ENCODE data around the gene ADH5. TPM values are rescaled to one million over a fixed set of nuclear protein-coding genes. Genes with fewer than 3 reads are reported as not detected.
"Not testable (repeated sequence)": the region's sequence is repeated elsewhere in the genome, so short reads cannot be mapped to it uniquely, and the experiment has no call there.

The ADH5 gene
- total RNA-seq, 2 donors from 2014 or later: 67.3 to 122 TPM

GRCh38 chr4:99023800-99024251 lies 64.8 kb downstream of the ADH5 start:
- ATAC-seq; DNase-seq (ENCODE audit: low spot score in 2 of 2): not testable (repeated sequence)
- peaks cover 21 to 34% of the 10 kb centered on the region in 2 donors for H3K36me3 Mint-ChIP-seq
- H3K9me3 Mint-ChIP-seq: peaks cover 9 to 21% of the 10 kb centered on the region in 2 donors
- peak overlapping the region; percentile 1 to 54 for H3K27ac Mint-ChIP-seq

- Mint-ChIP-seq H3K9me3 (peaks cover 9 to 21% of the 10 kb centered on the region in 2 donors), H3K36me3 (peaks cover 21 to 43% of the 10 kb centered on the region in 2 donors), H3K27ac (no peak overlapping the region)
- no peak for DNase-seq (ENCODE audit: low spot score in 2 of 2)
- ATAC-seq: no peak
Observed at GRCh38 chr4:99022566-99022965, 66.0 kb downstream of the ADH5 start.

GRCh38 chr4:99021386-99021785 lies 67.2 kb downstream of the ADH5 start:
- DNase-seq (ENCODE audit: low spot score in 2 of 2) (no peak), ATAC-seq (no peak)
- Mint-ChIP-seq H3K27ac (no peak overlapping the region), H3K9me3 (peaks cover 9 to 21% of the 10 kb centered on the region in 2 donors), H3K36me3 (peaks cover 21 to 53% of the 10 kb centered on the region in 2 donors)

Other genes starting within 250 kb of the ADH5 start
- gene EIF4E, start 159.7 kb downstream of the ADH5 start, total RNA-seq: 100 to 1,000 TPM in 1 of 2 donors, 10 to 100 TPM in 1; 91.8 to 131 TPM
- 10 to 100 TPM; 71.6 to 80.1 TPM for gene METAP1, start 93.1 kb downstream of the ADH5 start, total RNA-seq
- gene ADH4, start 55.5 kb upstream of the ADH5 start, total RNA-seq: not detected
- not detected for gene ADH6, start 130.5 kb upstream of the ADH5 start, total RNA-seq
- not detected for gene ADH1A, start 202.2 kb upstream of the ADH5 start, total RNA-seq
- not detected for gene ADH1B, start 232.6 kb upstream of the ADH5 start, total RNA-seq